H9 (cell line): ENCODE results near the gene GALNT17. TPM values are rescaled to one million over a fixed set of nuclear protein-coding genes. Genes with fewer than 3 reads are reported as not detected.

Experiments
- DNase-seq: peaks from one replicate; pipeline ENCODE4 v3.0.0-alpha.2; 2017
- H2AFZ ChIP-seq: one replicate; pipeline ENCODE4 v1.6.1; 2013; ENCODE audit warnings: mild to moderate bottlenecking, low read length, control low read depth, moderate library complexity
- H2AK5ac ChIP-seq: 2 replicates; pipeline ENCODE4 v1.6.1; 2013; ENCODE audit warnings: low read length, control low read depth, mixed read lengths; ENCODE audit not compliant: insufficient read length
- H2BK120ac ChIP-seq: one replicate; pipeline ENCODE4 v1.6.1; 2013; ENCODE audit warnings: low read depth, mild to moderate bottlenecking, low read length, control low read depth, inconsistent platforms; ENCODE audit not compliant: poor library complexity, severe bottlenecking
- H2BK12ac ChIP-seq: 2 replicates; pipeline ENCODE4 v1.6.1; 2013; ENCODE audit warnings: low read length, control low read depth, mixed read lengths, low read depth; ENCODE audit not compliant: insufficient read length
- H2BK15ac ChIP-seq: 2 replicates; pipeline ENCODE4 v1.6.1; 2013; ENCODE audit warnings: low read depth, low read length, control low read depth
- H2BK20ac ChIP-seq: one replicate; pipeline ENCODE4 v1.6.1; 2013; ENCODE audit warnings: low read depth, mild to moderate bottlenecking, low read length, control low read depth, inconsistent platforms; ENCODE audit not compliant: poor library complexity, severe bottlenecking
- H2BK5ac ChIP-seq: 2 replicates; pipeline ENCODE4 v1.6.1; 2013; ENCODE audit warnings: low read length, control low read depth, mixed read lengths; ENCODE audit not compliant: insufficient read length
- H3K14ac ChIP-seq: 2 replicates; pipeline ENCODE4 v1.6.1; 2013; ENCODE audit warnings: low read length, control low read depth; ENCODE audit not compliant: insufficient read depth
- H3K18ac ChIP-seq: 2 replicates; pipeline ENCODE4 v1.6.1; 2013; ENCODE audit warnings: low read depth, mild to moderate bottlenecking, mixed read lengths, low read length, control low read depth; ENCODE audit not compliant: insufficient read length
- H3K23ac ChIP-seq: 2 replicates; pipeline ENCODE4 v1.6.1; 2013; ENCODE audit warnings: low read length, control low read depth, mixed read lengths, low read depth; ENCODE audit not compliant: insufficient read length
- H3K23me2 ChIP-seq: 2 replicates; pipeline ENCODE4 v1.6.1; 2013; ENCODE audit warnings: low read depth, mild to moderate bottlenecking, mixed read lengths, low read length, control low read depth; ENCODE audit not compliant: insufficient read length, poor library complexity, severe bottlenecking
- H3K27ac ChIP-seq: 2 replicates; pipeline ENCODE4 v1.5.1; 2013; ENCODE audit warnings: low read length, control low read depth, mixed read lengths, low read depth; ENCODE audit not compliant: insufficient read length
- H3K27me3 ChIP-seq: 2 replicates; pipeline ENCODE4 v1.6.1; 2013; ENCODE audit warnings: low read length, control low read depth, inconsistent platforms; ENCODE audit not compliant: insufficient read depth
- H3K4ac ChIP-seq: 2 replicates; pipeline ENCODE4 v1.6.1; 2013; ENCODE audit warnings: low read depth, mild to moderate bottlenecking, control low read depth, inconsistent platforms, low read length, moderate library complexity
- H3K4me1 ChIP-seq: 2 replicates; pipeline ENCODE4 v1.6.1; 2013; ENCODE audit warnings: low read length, control low read depth, inconsistent platforms; ENCODE audit not compliant: insufficient read depth
- H3K4me2 ChIP-seq: 2 replicates; pipeline ENCODE4 v1.6.1; 2013; ENCODE audit warnings: low read length, control low read depth, mixed read lengths; ENCODE audit not compliant: insufficient read length, insufficient read depth
- H3K56ac ChIP-seq: 2 replicates; pipeline ENCODE4 v1.6.1; 2013; ENCODE audit warnings: low read depth, mild to moderate bottlenecking, mixed read lengths, low read length, control low read depth; ENCODE audit not compliant: insufficient read length
- H3K79me1 ChIP-seq: 2 replicates; pipeline ENCODE4 v1.6.1; 2013; ENCODE audit warnings: low read depth, mild to moderate bottlenecking, moderate library complexity, low read length, control low read depth, inconsistent platforms; ENCODE audit not compliant: insufficient read depth, poor library complexity, severe bottlenecking
- H3K79me2 ChIP-seq: 2 replicates; pipeline ENCODE4 v1.6.1; 2013; ENCODE audit warnings: low read length, control low read depth, inconsistent platforms; ENCODE audit not compliant: insufficient read depth
- H3K9ac ChIP-seq: 2 replicates; pipeline ENCODE4 v1.6.1; 2013; ENCODE audit warnings: low read length, control low read depth, mixed read lengths; ENCODE audit not compliant: insufficient read length; ENCODE audit errors: extremely low read depth
- H3K9me3 ChIP-seq: one replicate; pipeline ENCODE4 v1.6.1; 2013; ENCODE audit warnings: low read depth, low read length, inconsistent platforms; ENCODE audit not compliant: control insufficient read depth
- H3T11ph ChIP-seq: one replicate; pipeline ENCODE4 v1.6.1; 2013; ENCODE audit warnings: mild to moderate bottlenecking, low read length, control low read depth, inconsistent platforms
- H4K20me1 ChIP-seq: one replicate; pipeline ENCODE4 v1.6.1; 2013; ENCODE audit not compliant: control insufficient read depth, insufficient read length, insufficient read depth
- H4K5ac ChIP-seq: 2 replicates; pipeline ENCODE4 v1.6.1; 2013; ENCODE audit warnings: low read depth, mild to moderate bottlenecking, mixed read lengths, low read length, control low read depth; ENCODE audit not compliant: insufficient read length
- H4K8ac ChIP-seq: replicated peaks from 2 replicates; pipeline ENCODE4 v1.6.1; 2013; ENCODE audit warnings: low read length, control low read depth, mixed read lengths, low read depth; ENCODE audit not compliant: insufficient read length
- H4K91ac ChIP-seq: 2 replicates; pipeline ENCODE4 v1.6.1; 2013; ENCODE audit warnings: low read depth, mild to moderate bottlenecking, moderate library complexity, mixed read lengths, low read length, control low read depth; ENCODE audit not compliant: insufficient read length
- H3K27ac Mint-ChIP-seq, 3 experiments: 2 replicates in 2 of 3; 3 replicates in 1 of 3; pipeline ENCODE4 v1.8.0; 2020 to 2021; ENCODE audit warnings: mixed read lengths in 3 of 3, mild to moderate bottlenecking in 1 of 3, moderate library complexity in 1 of 3
- H3K27me3 Mint-ChIP-seq: 2 replicates; pipeline ENCODE4 v1.8.0; 2021; ENCODE audit warnings: low read depth, mild to moderate bottlenecking, moderate library complexity, mixed read lengths
- H3K36me3 Mint-ChIP-seq, 3 experiments: 2 replicates in 2 of 3; 3 replicates in 1 of 3; pipeline ENCODE4 v1.8.0; 2020 to 2021; ENCODE audit warnings: low read depth in 3 of 3, mixed read lengths in 3 of 3; ENCODE audit not compliant: insufficient read depth in 1 of 3
- H3K4me1 Mint-ChIP-seq, 2 experiments: 2 replicates each; pipeline ENCODE4 v1.8.0; 2020; ENCODE audit warnings: mixed read lengths in 2 of 2
- H3K4me3 Mint-ChIP-seq, 2 experiments: 2 replicates in 1 of 2; 3 replicates in 1 of 2; pipeline ENCODE4 v1.8.0; 2020 to 2021; ENCODE audit warnings: mild to moderate bottlenecking in 2 of 2, mixed read lengths in 2 of 2, moderate library complexity in 1 of 2
- H3K9me3 Mint-ChIP-seq, 2 experiments: 2 replicates in 1 of 2; 3 replicates in 1 of 2; pipeline ENCODE4 v1.8.0; 2020; ENCODE audit warnings: mild to moderate bottlenecking in 2 of 2, mixed read lengths in 2 of 2, moderate library complexity in 1 of 2
- CTCF ChIP-seq: fragments of 200-600 bp; sonication (generic); conservative IDR thresholded peaks from 3 replicates; pipeline ENCODE4 v1.8.0; 2021; ENCODE audit warnings: antibody characterized with exemption, mild to moderate bottlenecking
- WGBS: extraction: QIAGEN DNeasy Blood & Tissue Kit; methylation state at CpG from one replicate; pipeline ENCODE4 v1.1.7; 2013; ENCODE audit warnings: missing lambda C conversion rate, low lambda C conversion rate, mixed read lengths; ENCODE audit not compliant: insufficient read length; ENCODE audit errors: extremely low coverage; 5-methylcytosine and 5-hydroxymethylcytosine counted together
- total RNA-seq: library from RNA; stranded (reverse); gene quantifications from 2 replicates; pipeline ENCODE4 v1.2.1, GENCODE V29; 2021

Gene GALNT17
- total RNA-seq, 1 experiment from 2014 or later = 43.2 TPM

- Mint-ChIP-seq H3K27ac (peak overlapping the region; percentile 88 to 94 (median 94)), H3K4me1 (peaks cover 39 to 57% of the 10 kb centered on the region in 2 experiments), H3K27me3 (no peaks in the 10 kb centered on the region), H3K4me3 (no peak overlapping the region), H3K36me3 (peaks cover 54 to 57% (median 54%) of the 10 kb centered on the region in 3 experiments), H3K9me3 (peaks cover 25% of the 10 kb centered on the region in 2 experiments; a peak in 4 of 5 replicates)
- Histone ChIP-seq H3K18ac (no peak overlapping the region), H3K56ac (no peak overlapping the region), H2BK15ac (no peak overlapping the region), H2AK5ac (no peak overlapping the region), H3K79me1 (peaks cover 14% of the 10 kb centered on the region), H3K14ac (no peak overlapping the region), H2AFZ (no peak overlapping the region), H3K4me1 (peaks cover 5% of the 10 kb centered on the region), H3K9ac (no peak overlapping the region), H3T11ph (no peak overlapping the region), H2BK20ac (no peak overlapping the region), H4K20me1 (no peaks in the 10 kb centered on the region), H2BK120ac (no peak overlapping the region), H2BK12ac (no peak overlapping the region), H3K79me2 (peaks cover 19% of the 10 kb centered on the region; the same call in 1 of the 2 replicates), H3K23me2 (no peaks in the 10 kb centered on the region), H4K91ac (no peak overlapping the region), H3K4ac (no peak overlapping the region), H3K23ac (no peak overlapping the region), H4K5ac (no peak overlapping the region), H3K27ac (peak overlapping the region; percentile 31), H3K9me3 (peaks cover 12% of the 10 kb centered on the region), H4K8ac (no peak overlapping the region), H3K27me3 (no peaks in the 10 kb centered on the region), H3K4me2 (no peak overlapping the region), H2BK5ac (no peak overlapping the region)
- no CpG with 5 or more reads among the region's 3 CpGs for WGBS
- no peak for DNase-seq
- TF ChIP-seq CTCF = no peak
Measured at GRCh38 chr7:71312755-71313490, 181.0 kb downstream of the GALNT17 start.
